ENCODE measurements around the gene DGKI.

DNA sequence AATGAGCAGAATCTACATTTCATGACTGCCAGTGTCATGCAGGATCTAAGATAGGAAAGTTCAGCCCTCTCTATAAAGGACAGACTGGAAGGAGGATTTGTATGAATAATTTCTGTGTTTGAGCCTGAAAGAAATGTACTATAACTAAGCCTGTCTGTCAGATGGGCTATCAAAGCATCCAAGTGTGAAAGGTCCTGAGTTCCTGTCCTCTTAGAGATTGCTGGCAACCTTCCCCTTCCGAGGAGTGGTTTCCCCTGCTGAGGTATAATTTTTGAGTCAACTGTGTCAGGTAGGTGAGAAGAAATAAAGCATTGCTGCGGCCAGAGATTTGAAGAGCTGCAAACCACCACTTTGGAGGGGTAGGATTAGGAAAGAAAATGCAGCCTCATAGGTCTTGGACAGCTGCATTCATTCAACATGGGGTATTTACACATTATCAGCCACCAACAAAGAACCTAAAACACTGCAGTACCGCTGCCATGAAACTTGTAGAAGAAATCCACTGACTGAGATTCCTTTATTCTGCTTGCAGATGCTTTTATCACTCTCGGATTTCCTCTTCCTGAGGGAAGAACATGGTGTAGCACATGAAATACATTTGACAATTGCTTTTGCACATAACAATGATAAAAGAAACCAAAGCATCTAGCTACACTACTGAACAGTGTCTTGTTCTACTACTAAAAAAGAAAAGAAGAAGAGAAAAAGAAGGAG lies 189.1 kb downstream of the DGKI start:
- TF ChIP-seq FOSL2 (IDR thresholded peaks at IDR 0.05) (no peak), FOSL2 (CRISPR knock-in tag; IDR thresholded peaks at IDR 0.05) (no peak), CBX8 (IDR thresholded peaks at IDR 0.05) (no peak), POLR2A (IDR thresholded peaks at IDR 0.05; ENCODE audit: low read length) (no peak)
- TF ChIP-seq, protein P1, sequence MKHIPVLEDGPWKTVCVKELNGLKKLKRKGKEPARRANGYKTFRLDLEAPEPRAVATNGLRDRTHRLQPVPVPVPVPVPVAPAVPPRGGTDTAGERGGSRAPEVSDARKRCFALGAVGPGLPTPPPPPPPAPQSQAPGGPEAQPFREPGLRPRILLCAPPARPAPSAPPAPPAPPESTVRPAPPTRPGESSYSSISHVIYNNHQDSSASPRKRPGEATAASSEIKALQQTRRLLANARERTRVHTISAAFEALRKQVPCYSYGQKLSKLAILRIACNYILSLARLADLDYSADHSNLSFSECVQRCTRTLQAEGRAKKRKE (CRISPR knock-in tag; IDR thresholded peaks at IDR 0.05; ENCODE audit: low read depth): no peak
- TF ChIP-seq, protein P2, sequence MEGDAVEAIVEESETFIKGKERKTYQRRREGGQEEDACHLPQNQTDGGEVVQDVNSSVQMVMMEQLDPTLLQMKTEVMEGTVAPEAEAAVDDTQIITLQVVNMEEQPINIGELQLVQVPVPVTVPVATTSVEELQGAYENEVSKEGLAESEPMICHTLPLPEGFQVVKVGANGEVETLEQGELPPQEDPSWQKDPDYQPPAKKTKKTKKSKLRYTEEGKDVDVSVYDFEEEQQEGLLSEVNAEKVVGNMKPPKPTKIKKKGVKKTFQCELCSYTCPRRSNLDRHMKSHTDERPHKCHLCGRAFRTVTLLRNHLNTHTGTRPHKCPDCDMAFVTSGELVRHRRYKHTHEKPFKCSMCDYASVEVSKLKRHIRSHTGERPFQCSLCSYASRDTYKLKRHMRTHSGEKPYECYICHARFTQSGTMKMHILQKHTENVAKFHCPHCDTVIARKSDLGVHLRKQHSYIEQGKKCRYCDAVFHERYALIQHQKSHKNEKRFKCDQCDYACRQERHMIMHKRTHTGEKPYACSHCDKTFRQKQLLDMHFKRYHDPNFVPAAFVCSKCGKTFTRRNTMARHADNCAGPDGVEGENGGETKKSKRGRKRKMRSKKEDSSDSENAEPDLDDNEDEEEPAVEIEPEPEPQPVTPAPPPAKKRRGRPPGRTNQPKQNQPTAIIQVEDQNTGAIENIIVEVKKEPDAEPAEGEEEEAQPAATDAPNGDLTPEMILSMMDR (IDR thresholded peaks at IDR 0.05): no peak
